Measurements from ENCODE around the gene PBX3. TPM values are rescaled to one million over a fixed set of nuclear protein-coding genes. Genes with fewer than 3 reads are reported as not detected.

Gene PBX3
- total RNA-seq, 1 donor from 2014 or later, result 48.6 TPM

DNA sequence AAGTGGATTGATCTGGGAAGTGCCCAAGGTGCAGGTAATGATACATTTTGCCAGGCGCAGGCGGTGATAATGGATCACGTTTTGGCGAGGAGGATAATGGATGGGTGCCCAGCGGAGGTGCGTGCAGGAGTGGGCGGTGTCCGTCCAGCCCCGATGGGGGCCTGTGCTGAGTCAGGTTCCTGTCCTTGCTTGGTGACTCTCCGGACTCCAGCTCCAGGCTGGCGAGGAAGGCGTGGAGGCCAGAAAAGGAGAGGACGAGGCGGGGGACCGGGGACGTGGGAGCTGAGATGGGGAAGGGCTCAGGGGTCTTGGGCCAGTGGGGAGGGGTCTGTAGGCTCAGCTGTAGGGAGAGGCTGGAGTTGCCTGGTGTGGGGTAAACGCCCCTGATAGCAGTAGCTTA lies 268.3 kb downstream of the PBX3 start:
- Histone ChIP-seq H3K27ac (no peak overlapping the region), H3K4me1 (no peaks in the 10 kb centered on the region), H3K9me3 (no peaks in the 10 kb centered on the region), H3K27me3 (no peaks in the 10 kb centered on the region), H3K36me3 (no peaks in the 10 kb centered on the region), H3K4me3 (no peak overlapping the region)
- TF ChIP-seq, protein P1, sequence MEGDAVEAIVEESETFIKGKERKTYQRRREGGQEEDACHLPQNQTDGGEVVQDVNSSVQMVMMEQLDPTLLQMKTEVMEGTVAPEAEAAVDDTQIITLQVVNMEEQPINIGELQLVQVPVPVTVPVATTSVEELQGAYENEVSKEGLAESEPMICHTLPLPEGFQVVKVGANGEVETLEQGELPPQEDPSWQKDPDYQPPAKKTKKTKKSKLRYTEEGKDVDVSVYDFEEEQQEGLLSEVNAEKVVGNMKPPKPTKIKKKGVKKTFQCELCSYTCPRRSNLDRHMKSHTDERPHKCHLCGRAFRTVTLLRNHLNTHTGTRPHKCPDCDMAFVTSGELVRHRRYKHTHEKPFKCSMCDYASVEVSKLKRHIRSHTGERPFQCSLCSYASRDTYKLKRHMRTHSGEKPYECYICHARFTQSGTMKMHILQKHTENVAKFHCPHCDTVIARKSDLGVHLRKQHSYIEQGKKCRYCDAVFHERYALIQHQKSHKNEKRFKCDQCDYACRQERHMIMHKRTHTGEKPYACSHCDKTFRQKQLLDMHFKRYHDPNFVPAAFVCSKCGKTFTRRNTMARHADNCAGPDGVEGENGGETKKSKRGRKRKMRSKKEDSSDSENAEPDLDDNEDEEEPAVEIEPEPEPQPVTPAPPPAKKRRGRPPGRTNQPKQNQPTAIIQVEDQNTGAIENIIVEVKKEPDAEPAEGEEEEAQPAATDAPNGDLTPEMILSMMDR (IDR thresholded peaks at IDR 0.05), result no peak
- intact Hi-C loops (cut with DNase I), result no loop called here
- DNase-seq (no peak), ATAC-seq (no peak)

- Histone ChIP-seq H3K4me3 (no peak overlapping the region), H3K36me3 (no peaks in the 10 kb centered on the region), H3K9me3 (no peaks in the 10 kb centered on the region), H3K27me3 (no peaks in the 10 kb centered on the region), H3K4me1 (no peaks in the 10 kb centered on the region), H3K27ac (no peak overlapping the region)
- ATAC-seq (peak; percentile 17), DNase-seq (no peak)
- intact Hi-C loops (cut with DNase I), result no loop called here
- TF ChIP-seq, protein P1 (IDR thresholded peaks at IDR 0.05), result no peak
Observed at GRCh38 chr9:126016579-126017290, 269.6 kb downstream of the PBX3 start.

Other genes with a start within 250 kb of the PBX3 start
- gene MAPKAP1, start 40.2 kb upstream of the PBX3 start, total RNA-seq, result 76.8 TPM

Measured in upper lobe of right lung (tissue), 1 donor.